Effector CD4-positive, alpha-beta T cell (primary cell): ENCODE results near the gene MIGA1.
"Not testable (repeated sequence)": the region's sequence is repeated elsewhere in the genome, so short reads cannot be mapped to it uniquely, and the experiment has no call there.

Experiments used
- DNase-seq: peaks from one replicate; pipeline ENCODE4 v3.0.0-alpha.2; 2020

The MIGA1 gene

DNA sequence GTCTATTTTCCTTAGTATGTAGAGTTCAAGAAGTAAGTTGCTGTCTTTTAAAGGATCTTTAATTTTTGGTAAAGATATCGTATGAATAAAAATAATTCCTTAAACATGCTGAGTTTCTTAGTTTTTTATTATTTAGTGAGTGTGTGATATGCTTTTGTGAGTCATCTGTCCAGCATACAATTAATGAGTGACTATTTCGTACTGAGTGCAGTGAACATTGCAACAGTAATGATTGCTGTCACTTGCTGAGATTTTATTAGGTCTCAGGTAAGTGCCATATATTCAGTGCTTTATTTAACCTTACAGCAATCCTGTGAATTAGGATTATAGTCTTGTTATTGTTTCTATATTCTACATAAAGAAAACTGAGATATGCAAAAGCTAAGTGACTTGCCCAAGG is 22.6 kb downstream of the MIGA1 start:
- no peak for DNase-seq

- no peak for DNase-seq
Measured at GRCh38 chr1:77803371-77803770, 23.9 kb downstream of the MIGA1 start.

GRCh38 chr1:77809787-77810462 is 30.5 kb downstream of the MIGA1 start:
- DNase-seq = not testable (repeated sequence)

- not testable (repeated sequence) for DNase-seq
Measured at GRCh38 chr1:77811589-77811988, 32.1 kb downstream of the MIGA1 start.

DNA sequence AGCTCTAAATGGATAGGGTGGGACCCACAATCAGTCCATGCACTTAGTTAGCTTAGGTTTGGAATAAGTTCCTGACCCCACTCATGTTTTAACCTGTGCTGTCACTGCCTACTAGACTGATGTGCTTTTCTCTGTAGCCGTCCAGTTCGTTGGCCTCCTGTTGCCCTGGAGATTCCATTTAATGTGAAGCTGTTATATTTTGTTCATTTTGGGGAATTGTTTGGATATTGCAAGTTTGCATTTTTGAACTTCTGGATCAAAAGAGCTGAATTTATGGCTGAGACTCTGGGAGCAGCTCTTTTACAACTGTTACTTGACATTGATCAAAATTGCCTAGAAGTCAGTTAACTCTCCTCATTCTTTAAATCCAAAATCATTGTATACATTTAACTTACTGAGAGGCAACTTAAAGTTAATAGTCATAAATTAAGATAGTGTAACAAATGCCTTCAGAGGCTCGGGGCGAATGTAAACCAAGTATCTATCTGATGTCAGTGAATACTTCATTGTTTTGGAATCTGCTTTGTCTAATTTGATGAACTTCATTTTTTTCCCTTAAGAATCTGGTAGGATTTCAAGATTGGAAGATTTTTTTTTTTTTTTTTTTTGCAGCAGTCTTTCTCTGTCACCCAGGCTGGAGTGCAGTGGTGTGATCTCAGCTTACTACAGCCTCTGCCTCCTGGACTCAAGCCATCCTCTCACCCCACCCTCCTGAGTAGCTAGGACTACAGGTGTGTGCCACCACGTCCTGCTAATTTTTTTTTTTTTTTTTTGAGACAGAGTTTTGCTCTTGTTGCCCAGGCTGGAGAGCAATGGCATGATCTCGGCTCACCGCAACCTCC is 38.1 kb downstream of the MIGA1 start:
- no peak for DNase-seq

GRCh38 chr1:77820121-77820520 is 40.7 kb downstream of the MIGA1 start:
- DNase-seq = no peak

DNA sequence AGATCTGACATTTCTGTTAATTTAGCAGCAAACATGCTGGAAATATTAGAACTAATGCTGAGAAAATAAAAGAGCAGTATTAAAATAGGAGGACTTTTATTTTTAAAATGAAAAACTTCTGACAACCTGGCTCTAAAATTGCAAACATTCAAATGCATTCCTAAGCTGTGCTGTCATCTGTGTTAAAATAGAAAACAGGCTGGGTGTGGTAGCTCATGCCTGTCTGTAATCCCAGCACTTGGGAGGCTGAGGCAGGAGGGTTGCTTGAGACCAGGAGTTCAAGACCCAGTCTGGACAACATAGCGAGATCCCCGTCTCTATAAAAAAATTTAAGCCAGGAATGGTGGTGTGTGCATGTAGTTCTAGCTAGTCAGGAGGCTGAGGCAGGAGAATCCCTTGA is 44.6 kb downstream of the MIGA1 start:
- DNase-seq = no peak

GRCh38 chr1:77824694-77825093 is 45.2 kb downstream of the MIGA1 start:
- no peak for DNase-seq

DNA sequence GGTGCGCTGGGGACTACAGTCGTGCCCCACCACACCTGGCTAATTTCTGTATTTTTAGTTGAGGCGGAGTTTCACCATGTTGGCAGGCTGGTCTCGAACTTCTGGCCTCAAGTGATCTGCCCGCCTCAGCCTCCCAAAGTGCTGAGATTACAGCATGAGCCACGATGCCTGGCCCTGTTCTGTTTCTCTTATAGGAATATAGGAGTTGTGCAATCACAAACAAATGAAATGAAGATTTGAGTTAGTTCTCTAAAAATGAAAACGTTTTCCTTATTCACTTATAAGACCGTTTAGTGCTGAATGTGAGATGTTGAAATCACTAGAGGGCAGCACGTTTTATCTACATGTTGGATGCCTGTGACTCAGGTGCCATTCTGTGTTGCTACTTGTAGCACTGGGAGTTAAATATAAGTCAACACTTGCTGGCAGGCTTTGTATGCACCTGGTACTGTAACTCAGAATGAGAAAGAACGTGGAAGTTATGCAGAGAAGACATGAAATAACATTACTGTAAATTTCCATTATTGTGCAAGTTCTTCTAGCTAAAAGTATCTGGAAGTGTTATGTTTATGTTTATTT is 45.8 kb downstream of the MIGA1 start:
- no peak for DNase-seq

DNA sequence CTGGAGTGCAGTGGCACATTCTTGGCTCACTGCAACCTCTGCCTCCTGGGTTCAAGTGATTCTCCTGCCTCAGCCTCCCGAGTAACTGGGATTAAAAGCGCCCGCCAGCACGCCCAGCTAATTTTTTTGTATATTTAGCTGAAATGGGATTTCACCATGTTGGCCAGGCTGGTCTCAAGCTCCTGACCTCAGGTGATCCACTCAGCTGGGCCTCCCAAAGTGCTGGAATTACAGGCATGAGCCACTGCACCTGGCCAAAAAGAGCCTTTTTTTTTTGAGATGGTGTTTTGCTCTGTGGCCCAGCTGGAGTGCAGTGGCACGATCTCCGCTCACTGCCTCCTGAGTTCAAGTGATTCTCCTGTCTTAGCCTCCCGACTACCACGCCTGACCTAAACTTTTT is 47.4 kb downstream of the MIGA1 start:
- DNase-seq = not testable (repeated sequence)

DNA sequence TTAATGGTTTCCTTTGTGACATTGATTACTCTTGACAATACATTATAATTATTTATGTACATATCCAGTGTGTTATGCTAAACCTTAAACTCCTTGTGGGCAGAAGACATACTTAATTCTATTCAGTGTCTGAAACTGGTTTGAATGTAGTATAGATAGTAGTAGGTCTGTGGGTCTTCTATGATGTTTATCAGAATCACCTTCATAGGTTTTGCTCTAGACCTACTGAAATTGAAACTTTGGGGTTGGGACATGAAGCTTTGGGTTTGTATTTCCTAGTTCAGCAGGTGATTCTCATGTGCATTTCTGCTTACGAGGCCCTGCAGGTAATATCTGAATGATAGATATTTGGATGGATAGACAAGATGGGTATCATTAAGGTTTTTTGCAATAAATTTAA is 48.6 kb downstream of the MIGA1 start:
- no peak for DNase-seq

DNA sequence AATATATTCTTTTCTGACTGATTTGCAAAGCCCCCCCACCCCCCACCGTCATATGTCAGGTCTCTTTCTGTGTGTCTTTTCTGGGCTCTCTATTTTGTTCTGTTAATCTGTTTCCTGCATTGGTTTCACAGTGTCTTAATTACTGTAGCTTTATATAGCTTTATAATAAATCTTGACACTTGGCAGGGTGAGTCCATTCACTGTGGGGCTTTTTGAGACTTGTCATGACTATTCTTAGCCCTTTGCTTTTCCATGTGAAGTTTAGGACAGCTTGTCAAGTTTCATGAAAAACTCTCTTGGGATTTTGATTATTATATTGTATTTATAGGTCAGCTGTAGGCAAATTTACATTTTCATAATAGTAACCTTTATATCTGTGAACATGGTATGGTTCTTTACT is 50.4 kb downstream of the MIGA1 start:
- no peak for DNase-seq

GRCh38 chr1:77830946-77831345 is 51.5 kb downstream of the MIGA1 start:
- no peak for DNase-seq

GRCh38 chr1:77831566-77831965 is 52.1 kb downstream of the MIGA1 start:
- DNase-seq = no peak

DNA sequence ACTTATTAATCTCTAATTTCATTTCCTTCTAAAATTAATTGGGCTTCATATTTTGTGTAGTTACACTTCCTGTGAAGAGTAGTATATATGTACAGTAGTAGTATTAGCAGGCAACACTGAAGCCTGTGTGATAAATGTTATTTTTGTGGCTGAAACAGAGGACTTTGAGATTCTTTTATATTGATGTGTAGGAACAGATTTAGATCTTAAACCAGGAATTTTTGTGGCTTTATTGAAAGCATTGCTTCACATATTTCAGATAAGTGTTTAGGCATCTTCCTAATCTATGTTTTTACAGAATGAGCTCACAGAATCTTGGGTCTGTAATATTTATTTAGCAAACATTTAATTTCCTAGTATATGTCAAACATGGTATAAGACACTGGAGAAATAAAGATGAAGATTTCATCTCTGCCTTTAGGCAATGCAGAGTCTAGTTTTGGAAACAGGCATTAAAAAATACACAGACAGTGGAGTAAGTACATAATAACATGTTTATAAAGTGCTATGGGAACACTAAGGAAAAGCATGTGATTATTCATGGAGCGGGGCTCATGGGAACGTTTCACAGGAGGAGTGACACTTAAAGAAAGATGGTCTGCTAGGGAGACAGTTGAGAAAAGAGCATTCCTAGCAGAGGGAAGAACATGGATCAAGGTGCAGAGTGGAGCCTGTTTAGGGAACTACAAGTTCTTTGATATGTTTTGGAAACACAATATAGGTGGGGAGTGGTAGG is 52.7 kb downstream of the MIGA1 start:
- no peak for DNase-seq

DNA sequence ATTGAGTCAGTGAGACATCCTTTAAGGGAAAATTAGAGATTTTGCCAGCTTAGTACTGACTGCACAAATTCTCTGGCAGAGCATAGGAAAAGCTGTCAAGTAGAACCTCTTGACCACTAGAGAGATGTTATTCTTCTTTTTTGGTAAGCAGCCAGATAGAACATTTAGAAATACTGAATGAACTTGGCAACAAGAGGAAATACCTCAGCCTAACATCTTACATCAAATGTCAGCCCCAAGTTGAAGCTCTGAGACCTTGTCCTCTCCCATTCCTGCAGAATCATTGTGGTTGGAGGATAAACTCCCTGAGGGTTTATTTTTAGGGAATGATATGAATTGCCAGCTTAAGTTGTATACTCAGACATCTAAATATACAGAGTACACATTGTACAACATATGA is 53.5 kb downstream of the MIGA1 start:
- no peak for DNase-seq

GRCh38 chr1:77833521-77834100 is 54.2 kb downstream of the MIGA1 start:
- DNase-seq = no peak

- no peak for DNase-seq
Measured at GRCh38 chr1:77834771-77835334, 55.4 kb downstream of the MIGA1 start.

- no peak for DNase-seq
Measured at GRCh38 chr1:77841574-77841973, 62.1 kb downstream of the MIGA1 start.

DNA sequence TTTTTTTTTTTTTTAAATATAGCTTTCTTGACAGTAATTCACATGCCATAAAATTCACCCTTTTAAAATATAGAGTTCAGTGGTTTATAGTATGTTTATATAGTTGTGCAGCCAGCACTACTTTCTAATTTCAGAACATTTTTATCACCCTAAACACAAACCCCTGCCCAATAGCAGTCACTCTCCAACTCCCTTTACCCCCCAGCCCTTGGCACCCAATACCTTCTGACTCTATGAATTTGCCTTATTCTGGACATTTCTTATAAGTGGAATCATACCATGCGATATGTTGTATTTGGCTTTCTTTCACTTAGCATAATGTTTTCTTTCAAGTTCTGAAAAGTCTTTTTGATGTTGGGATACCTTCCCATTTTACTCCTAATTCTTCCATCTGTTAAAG is 66.5 kb downstream of the MIGA1 start:
- DNase-seq = no peak

- no peak for DNase-seq
Measured at GRCh38 chr1:77846966-77847365, 67.5 kb downstream of the MIGA1 start.

DNA sequence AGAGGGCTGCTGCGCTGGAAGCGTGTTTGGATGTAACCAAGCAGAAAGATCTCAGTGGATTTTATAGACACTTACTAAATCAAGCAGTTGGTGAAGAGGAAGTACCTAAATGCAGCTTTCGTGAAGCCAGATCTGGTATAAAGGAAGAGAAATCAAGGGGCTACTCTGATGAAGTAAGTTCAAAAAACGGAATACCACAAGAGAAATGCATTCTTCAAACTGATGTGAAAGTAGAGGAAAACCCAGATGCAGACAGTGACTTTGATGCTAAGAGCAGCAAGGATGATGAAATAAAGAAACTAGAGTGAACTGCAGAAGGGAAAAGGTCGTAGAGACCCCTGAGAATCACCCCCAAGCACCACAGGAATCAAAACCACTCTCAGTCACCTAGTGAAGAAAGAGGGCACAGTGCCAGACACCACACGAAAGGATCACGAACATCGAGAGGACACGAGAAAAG is 68.2 kb downstream of the MIGA1 start:
- no peak for DNase-seq

DNA sequence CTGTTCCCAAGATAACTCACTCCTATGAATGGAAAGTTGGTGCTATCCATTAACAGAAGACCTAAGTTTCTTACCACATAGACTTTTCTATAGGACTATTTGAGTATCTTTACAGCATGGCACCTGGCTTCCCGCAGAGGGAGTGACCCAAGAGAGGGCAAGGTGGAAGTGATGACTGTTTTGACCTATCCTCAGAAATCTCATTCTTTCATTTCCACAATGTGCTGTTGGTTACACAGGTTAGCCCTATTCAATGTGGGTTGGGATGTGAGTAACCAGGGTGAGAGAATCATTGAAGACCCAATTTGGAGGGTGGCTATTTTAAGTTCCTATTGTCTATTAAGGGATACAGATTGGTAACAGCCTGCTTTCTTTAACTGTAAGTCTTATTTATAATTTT is 70.6 kb downstream of the MIGA1 start:
- DNase-seq = no peak
